ENCODE data around the gene F2R.

DNA sequence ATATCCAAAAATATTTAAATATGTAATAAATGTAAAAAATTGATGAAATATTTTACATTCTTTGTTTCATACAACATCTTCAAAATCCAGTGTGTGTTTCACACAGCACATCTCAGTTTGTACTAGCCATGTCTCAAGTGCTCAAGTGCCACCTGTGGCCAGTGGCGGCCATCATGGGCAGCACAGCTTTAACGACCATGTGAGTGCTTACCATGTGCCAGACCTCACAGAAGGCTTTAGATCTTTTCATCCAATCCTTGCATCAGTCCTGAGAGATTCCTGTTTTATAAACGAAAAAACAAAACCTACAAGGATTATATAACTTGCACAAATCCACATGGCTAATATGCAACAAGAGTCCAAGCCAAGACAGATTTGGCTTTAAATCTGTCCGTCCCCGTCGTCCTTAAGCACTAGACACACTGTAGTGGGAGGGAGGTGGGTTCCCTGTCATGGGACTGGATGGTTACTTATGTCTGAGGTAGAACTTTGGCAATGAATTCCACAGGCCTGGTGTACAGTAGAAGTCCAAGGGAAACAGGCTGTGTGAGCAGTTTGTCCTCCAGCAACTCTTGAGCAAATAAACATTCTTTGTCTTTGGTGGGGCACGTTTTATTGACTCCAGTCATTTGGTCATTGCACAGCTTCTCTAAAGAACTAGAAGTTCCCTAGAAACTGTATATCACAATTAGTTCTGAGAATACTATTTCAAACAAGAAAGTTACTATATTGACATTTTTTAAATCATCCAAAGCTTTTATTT lies 25.0 kb upstream of the F2R start:
- TF ChIP-seq, protein P1, sequence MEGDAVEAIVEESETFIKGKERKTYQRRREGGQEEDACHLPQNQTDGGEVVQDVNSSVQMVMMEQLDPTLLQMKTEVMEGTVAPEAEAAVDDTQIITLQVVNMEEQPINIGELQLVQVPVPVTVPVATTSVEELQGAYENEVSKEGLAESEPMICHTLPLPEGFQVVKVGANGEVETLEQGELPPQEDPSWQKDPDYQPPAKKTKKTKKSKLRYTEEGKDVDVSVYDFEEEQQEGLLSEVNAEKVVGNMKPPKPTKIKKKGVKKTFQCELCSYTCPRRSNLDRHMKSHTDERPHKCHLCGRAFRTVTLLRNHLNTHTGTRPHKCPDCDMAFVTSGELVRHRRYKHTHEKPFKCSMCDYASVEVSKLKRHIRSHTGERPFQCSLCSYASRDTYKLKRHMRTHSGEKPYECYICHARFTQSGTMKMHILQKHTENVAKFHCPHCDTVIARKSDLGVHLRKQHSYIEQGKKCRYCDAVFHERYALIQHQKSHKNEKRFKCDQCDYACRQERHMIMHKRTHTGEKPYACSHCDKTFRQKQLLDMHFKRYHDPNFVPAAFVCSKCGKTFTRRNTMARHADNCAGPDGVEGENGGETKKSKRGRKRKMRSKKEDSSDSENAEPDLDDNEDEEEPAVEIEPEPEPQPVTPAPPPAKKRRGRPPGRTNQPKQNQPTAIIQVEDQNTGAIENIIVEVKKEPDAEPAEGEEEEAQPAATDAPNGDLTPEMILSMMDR (IDR thresholded peaks at IDR 0.05): no peak
- TF ChIP-seq POLR2A (IDR thresholded peaks at IDR 0.05): no peak
